ENCODE results near the gene PNPLA8. TPM values are rescaled to one million over a fixed set of nuclear protein-coding genes. Genes with fewer than 3 reads are reported as not detected.
"Not testable (repeated sequence)": the region's sequence is repeated elsewhere in the genome, so short reads cannot be mapped to it uniquely, and the experiment has no call there.

PNPLA8 gene
- total RNA-seq, 2 donors from 2014 or later, result 25.8 to 27.3 TPM

GRCh38 chr7:108557191-108557590, 31.3 kb upstream of the PNPLA8 start:
- Histone ChIP-seq H3K4me3 (no peak overlapping the region), H3K27ac (no peak overlapping the region), H3K4me1 (replicated peaks) (no peaks in the 10 kb centered on the region), H3K27me3 (replicated peaks; ENCODE audit: insufficient read depth) (no peaks in the 10 kb centered on the region), H3K9me3 (no peaks in the 10 kb centered on the region), H3K36me3 (no peaks in the 10 kb centered on the region)
- no peak for TF ChIP-seq POLR2A (IDR thresholded peaks at IDR 0.05)
- TF ChIP-seq POLR2AphosphoS5 (IDR thresholded peaks at IDR 0.05), result no peak
- no peak for TF ChIP-seq CTCF (IDR thresholded peaks at IDR 0.05)
- WGBS, result 95% methylated on average over 3 of the region's 3 CpGs
- no peak for DNase-seq (ENCODE audit: low spot score)
- intact Hi-C loops (cut with DNase I), result no loop called here

- H3K36me3 ChIP-seq; intact Hi-C loops (cut with DNase I); H3K27me3 ChIP-seq (replicated peaks; ENCODE audit: insufficient read depth); H3K27ac ChIP-seq; H3K4me1 ChIP-seq (replicated peaks); DNase-seq (ENCODE audit: low spot score); H3K4me3 ChIP-seq; H3K9me3 ChIP-seq: not testable (repeated sequence)
Measured at GRCh38 chr7:108556665-108557064, 30.7 kb upstream of the PNPLA8 start.

- H3K4me3 ChIP-seq; DNase-seq (ENCODE audit: low spot score); H3K4me1 ChIP-seq (replicated peaks); H3K9me3 ChIP-seq; intact Hi-C loops (cut with DNase I); H3K36me3 ChIP-seq; H3K27me3 ChIP-seq (replicated peaks; ENCODE audit: insufficient read depth); H3K27ac ChIP-seq: not testable (repeated sequence)
- 83% methylated on average over 2 of the region's 2 CpGs for WGBS
Measured at GRCh38 chr7:108548141-108548896, 22.4 kb upstream of the PNPLA8 start.

- 65% methylated on average over 2 of the region's 2 CpGs for WGBS
- no peak for TF ChIP-seq POLR2A (IDR thresholded peaks at IDR 0.05)
- TF ChIP-seq POLR2AphosphoS5 (IDR thresholded peaks at IDR 0.05), result no peak
- TF ChIP-seq CTCF (IDR thresholded peaks at IDR 0.05), result no peak
- Histone ChIP-seq H3K27ac (no peak overlapping the region), H3K4me3 (no peak overlapping the region), H3K27me3 (replicated peaks; ENCODE audit: insufficient read depth) (no peaks in the 10 kb centered on the region), H3K9me3 (no peaks in the 10 kb centered on the region), H3K4me1 (replicated peaks) (no peaks in the 10 kb centered on the region), H3K36me3 (no peaks in the 10 kb centered on the region)
- intact Hi-C loops (cut with DNase I), result no loop called here
- no peak for DNase-seq (ENCODE audit: low spot score)
Measured at GRCh38 chr7:108541478-108541877, 15.5 kb upstream of the PNPLA8 start.

GRCh38 chr7:108538685-108539084, 12.8 kb upstream of the PNPLA8 start:
- H3K4me3 ChIP-seq; H3K36me3 ChIP-seq; H3K4me1 ChIP-seq (replicated peaks); intact Hi-C loops (cut with DNase I); H3K9me3 ChIP-seq; DNase-seq (ENCODE audit: low spot score); H3K27me3 ChIP-seq (replicated peaks; ENCODE audit: insufficient read depth); H3K27ac ChIP-seq: not testable (repeated sequence)
- WGBS, result 94% methylated on average over 4 of the region's 4 CpGs

GRCh38 chr7:108538236-108538635, 12.3 kb upstream of the PNPLA8 start:
- intact Hi-C loops (cut with DNase I); H3K36me3 ChIP-seq; H3K9me3 ChIP-seq; H3K27me3 ChIP-seq (replicated peaks; ENCODE audit: insufficient read depth); H3K27ac ChIP-seq; H3K4me1 ChIP-seq (replicated peaks); DNase-seq (ENCODE audit: low spot score); H3K4me3 ChIP-seq: not testable (repeated sequence)
- WGBS, result 69% methylated on average over 2 of the region's 2 CpGs

- Histone ChIP-seq H3K36me3 (no peaks in the 10 kb centered on the region), H3K27me3 (replicated peaks; ENCODE audit: insufficient read depth) (no peaks in the 10 kb centered on the region), H3K4me1 (replicated peaks) (no peaks in the 10 kb centered on the region), H3K4me3 (no peak overlapping the region), H3K27ac (no peak overlapping the region), H3K9me3 (no peaks in the 10 kb centered on the region)
- no peak for DNase-seq (ENCODE audit: low spot score)
- WGBS, result 77% methylated on average over 2 of the region's 2 CpGs
- TF ChIP-seq POLR2A (IDR thresholded peaks at IDR 0.05), result no peak
- TF ChIP-seq POLR2AphosphoS5 (IDR thresholded peaks at IDR 0.05), result no peak
- no peak for TF ChIP-seq CTCF (IDR thresholded peaks at IDR 0.05)
- intact Hi-C loops (cut with DNase I), result no loop called here
Measured at GRCh38 chr7:108537229-108537628, 11.3 kb upstream of the PNPLA8 start.
